GM19023 (cell line): ENCODE data around the gene LCLAT1.
"Not testable (repeated sequence)": the region's sequence is repeated elsewhere in the genome, so short reads cannot be mapped to it uniquely, and the experiment has no call there.

Experiments used
- ATAC-seq: cut with Tn5 transposase; IDR thresholded peaks from one replicate; pipeline ENCODE4 v1.9.1; 2021; ENCODE audit warnings: mild to moderate bottlenecking, moderate library complexity; ENCODE audit not compliant: unreplicated experiment

LCLAT1 gene

GRCh38 chr2:30512243-30512886 lies 65.3 kb downstream of the LCLAT1 start:
- ATAC-seq: no peak

- not testable (repeated sequence) for ATAC-seq
These were observed 66.6 kb downstream of the LCLAT1 start for GRCh38 chr2:30513649-30514048.

- ATAC-seq: no peak
These were observed 67.2 kb downstream of the LCLAT1 start for GRCh38 chr2:30514134-30514847.

GRCh38 chr2:30514848-30515435 lies 67.9 kb downstream of the LCLAT1 start:
- no peak for ATAC-seq

- ATAC-seq: no peak
These were observed 69.1 kb downstream of the LCLAT1 start for GRCh38 chr2:30516166-30516565.

GRCh38 chr2:30519796-30520195 lies 72.8 kb downstream of the LCLAT1 start:
- ATAC-seq: no peak

GRCh38 chr2:30522421-30522820 lies 75.4 kb downstream of the LCLAT1 start:
- no peak for ATAC-seq

GRCh38 chr2:30527411-30527810 lies 80.4 kb downstream of the LCLAT1 start:
- ATAC-seq: no peak

GRCh38 chr2:30527859-30528258 lies 80.8 kb downstream of the LCLAT1 start:
- ATAC-seq: no peak

- ATAC-seq: no peak
These were observed 83.3 kb downstream of the LCLAT1 start for GRCh38 chr2:30530346-30530745.

GRCh38 chr2:30541680-30542079 lies 94.6 kb downstream of the LCLAT1 start:
- no peak for ATAC-seq

GRCh38 chr2:30545875-30546274 lies 98.8 kb downstream of the LCLAT1 start:
- ATAC-seq: no peak

GRCh38 chr2:30548386-30548785 lies 101.3 kb downstream of the LCLAT1 start:
- ATAC-seq: no peak

GRCh38 chr2:30549096-30549495 lies 102.0 kb downstream of the LCLAT1 start:
- ATAC-seq: no peak

GRCh38 chr2:30559544-30560275 lies 112.7 kb downstream of the LCLAT1 start:
- ATAC-seq: no peak

- ATAC-seq: no peak
These were observed 114.3 kb downstream of the LCLAT1 start for GRCh38 chr2:30561349-30561748.

GRCh38 chr2:30565851-30566358 lies 118.9 kb downstream of the LCLAT1 start:
- ATAC-seq: no peak

GRCh38 chr2:30566631-30567030 lies 119.6 kb downstream of the LCLAT1 start:
- ATAC-seq: no peak

- no peak for ATAC-seq
These were observed 120.3 kb downstream of the LCLAT1 start for GRCh38 chr2:30567317-30567716.

GRCh38 chr2:30569946-30570345 lies 122.9 kb downstream of the LCLAT1 start:
- ATAC-seq: no peak

- ATAC-seq: no peak
These were observed 130.1 kb downstream of the LCLAT1 start for GRCh38 chr2:30577151-30577550.
